Stimulated activated CD4-positive, alpha-beta T cell treated with anti-CD3 and anti-CD28 coated beads, Interleukin-12 subunit alpha, Interleukin-12 subunit beta, amount 100 ng/mL, for 24 hours (primary cell): Measurements from ENCODE around the gene MRTFA.

Source experiments
- DNase-seq, 2 experiments: peaks; one replicate each; pipeline ENCODE4 v3.0.0-alpha.2; 2020; ENCODE audit warnings: low read depth in 2 of 2

The MRTFA gene

GRCh38 chr22:40428796-40429195 lies 207.7 kb downstream of the MRTFA start:
- no peak for DNase-seq

- DNase-seq: no peak
These were observed 209.8 kb downstream of the MRTFA start for GRCh38 chr22:40426594-40427333.

DNA sequence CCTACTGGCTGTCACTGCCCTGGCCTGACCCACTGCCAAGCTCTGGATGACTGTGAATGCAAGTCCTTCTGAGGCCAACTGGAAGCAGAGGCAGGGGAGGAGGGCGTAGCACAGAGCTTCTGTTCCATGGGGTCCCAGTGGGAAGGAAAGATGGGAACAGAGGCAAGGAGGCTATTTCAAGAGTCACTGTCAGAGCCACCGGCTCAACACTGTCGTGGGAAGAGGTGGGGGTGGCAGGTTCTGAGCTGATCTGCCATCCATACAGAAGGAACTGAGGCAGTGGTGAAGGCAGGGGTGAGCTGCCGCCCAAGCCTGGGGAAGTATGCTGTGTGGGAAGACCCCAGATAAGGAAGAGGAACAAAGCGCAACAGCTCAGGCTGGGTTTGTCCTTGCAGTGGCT lies 211.4 kb downstream of the MRTFA start:
- DNase-seq: no peak

- DNase-seq: no peak
These were observed 212.5 kb downstream of the MRTFA start for GRCh38 chr22:40423882-40424640.

GRCh38 chr22:40423310-40423688 lies 213.2 kb downstream of the MRTFA start:
- DNase-seq: no peak

DNA sequence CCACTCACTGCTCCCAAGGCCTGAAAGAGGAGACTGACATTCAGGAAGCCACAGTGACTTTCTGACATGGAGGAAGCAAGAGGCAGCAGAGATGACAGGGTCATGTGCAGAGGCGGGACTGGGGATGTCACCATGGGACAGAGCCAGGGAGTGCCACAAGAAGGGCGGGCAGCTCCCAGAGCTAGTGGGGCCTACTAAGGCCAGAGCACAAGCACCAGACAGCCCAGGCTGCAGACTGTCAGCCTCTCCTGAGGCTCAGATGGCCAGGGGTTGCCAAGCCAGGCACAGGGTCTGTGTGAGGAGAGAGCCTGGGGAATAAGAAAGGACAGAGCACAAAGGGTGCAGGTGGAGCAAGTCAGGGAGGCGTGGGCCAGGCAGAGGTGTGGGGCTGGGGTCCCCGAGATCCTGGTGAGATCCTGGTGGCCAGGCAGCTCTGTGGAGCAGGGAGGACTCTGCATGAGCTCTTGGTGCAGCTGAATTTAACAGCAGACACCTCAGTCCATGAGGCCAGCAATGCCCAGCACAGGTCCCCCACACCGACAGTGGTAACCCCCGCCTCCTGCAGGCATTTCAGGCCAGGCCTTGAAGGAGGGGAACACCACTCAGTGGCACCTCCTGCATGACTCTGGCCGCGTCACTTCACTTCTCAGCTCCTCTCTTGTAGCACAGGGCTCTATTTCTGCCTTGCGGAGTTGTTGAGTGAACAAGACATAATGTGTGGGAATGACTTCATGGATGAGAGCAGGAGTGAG lies 213.8 kb downstream of the MRTFA start:
- DNase-seq: no peak

GRCh38 chr22:40421941-40422340 lies 214.6 kb downstream of the MRTFA start:
- no peak for DNase-seq

GRCh38 chr22:40421082-40421350 lies 215.5 kb downstream of the MRTFA start:
- no peak for DNase-seq

DNA sequence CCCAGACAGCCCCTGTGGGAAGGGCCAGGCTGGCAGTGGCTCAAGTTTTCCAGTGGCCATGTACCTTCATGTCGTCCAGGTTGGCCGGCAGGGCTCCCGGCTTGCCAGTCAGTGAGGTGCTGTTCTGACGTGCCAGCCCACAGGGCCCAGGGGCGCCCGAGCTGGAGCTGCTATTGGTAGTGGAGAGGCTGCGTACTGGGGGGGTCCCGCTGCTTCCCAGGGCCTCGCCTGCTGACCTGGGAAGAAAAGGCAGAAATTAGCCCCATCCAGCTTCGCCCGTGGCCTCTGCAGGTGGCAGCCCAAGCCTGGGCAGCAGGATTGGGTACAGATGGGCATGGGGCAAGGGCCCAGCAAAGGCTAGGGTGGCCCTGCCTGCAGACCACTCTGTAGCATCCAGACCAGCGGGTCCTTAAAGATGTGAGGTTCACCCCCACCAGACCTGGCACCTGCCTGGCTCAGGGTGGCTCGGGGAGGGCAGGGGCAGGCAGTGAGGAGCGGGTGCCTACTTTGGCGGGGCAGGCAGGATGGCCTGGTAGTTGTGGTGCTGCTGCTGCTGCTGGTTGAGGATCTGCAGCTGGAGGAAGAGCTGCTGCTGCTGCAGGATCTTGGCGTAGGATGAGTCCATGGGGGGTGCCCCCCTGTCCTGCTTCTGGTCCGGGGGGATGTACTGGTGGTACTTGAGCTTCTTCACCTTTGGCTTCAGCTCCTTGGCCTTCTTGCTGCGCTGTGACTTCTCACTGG lies 216.0 kb downstream of the MRTFA start:
- DNase-seq: no peak

GRCh38 chr22:40419718-40420117 lies 216.8 kb downstream of the MRTFA start:
- no peak for DNase-seq

GRCh38 chr22:40418366-40419201 lies 217.9 kb downstream of the MRTFA start:
- no peak for DNase-seq

GRCh38 chr22:40417881-40418280 lies 218.6 kb downstream of the MRTFA start:
- no peak for DNase-seq

GRCh38 chr22:40417041-40417440 lies 219.5 kb downstream of the MRTFA start:
- DNase-seq: no peak

DNA sequence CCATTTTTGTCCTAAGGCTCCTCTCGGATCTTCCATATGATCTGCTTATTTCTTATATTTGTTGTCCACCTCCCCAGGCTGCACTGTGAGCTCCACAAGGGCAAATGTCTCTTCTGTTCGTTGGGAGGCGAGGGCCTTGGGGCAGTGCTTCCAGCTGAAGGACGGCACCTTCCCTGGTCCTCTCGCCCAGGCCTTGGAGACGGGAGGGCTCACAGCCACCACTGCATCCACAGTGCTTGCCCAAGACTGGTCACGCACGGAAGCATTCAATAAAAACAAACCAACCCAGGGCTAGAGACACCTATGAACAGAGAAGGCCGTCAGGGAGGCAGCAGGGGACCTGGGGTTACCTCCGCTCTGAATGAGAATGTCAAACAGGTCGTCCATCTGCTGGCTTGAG lies 219.9 kb downstream of the MRTFA start:
- DNase-seq: no peak

DNA sequence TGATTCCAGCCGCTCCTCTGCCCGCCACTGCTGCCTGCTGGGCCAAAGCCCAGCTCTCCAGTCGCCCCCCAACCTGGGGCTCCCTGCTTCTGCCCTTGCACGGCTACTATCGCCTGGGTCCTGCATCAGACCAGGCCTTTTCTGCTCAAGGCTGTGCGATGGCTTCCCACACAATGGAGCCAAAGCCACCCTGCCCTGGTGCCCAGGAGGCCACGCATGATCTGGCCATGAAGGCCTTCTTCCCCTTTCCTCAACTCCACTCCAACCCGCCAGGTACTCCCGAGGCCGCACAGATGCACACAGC lies 220.3 kb downstream of the MRTFA start:
- no peak for DNase-seq

DNA sequence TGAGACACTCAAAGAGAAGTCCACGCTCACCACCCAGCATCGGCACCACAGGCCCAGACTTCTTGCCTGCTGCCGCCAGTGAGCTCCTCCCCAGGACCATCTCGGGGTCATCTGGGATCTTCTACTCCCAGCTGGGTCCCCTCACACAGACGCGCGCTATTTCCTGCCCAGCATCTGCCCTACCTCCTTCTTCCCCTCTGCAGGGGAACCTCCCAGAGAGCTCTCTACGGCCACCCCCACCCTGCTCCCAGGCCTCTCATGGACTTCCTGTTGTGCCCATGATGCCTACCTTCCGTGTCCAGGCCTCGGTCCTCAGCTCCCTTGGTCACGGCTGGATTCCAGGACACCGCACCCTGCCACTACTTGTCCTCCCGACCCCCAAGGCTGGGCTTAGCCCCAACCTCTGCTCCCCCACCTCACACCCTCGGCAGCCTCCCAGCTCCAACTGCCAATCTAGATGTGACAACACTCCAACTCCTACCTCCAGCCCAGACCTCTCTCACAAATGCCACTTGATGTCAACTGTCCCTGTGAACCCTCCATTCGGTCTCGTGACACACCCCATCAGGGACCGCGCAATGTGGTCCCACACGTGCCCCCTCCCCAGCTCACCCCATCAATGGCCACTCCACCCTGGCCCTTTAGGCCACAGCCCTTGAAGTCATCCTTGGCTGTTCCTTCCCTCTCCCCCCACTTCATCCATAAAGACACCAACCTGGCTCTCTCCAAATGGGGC lies 220.8 kb downstream of the MRTFA start:
- DNase-seq: no peak

DNA sequence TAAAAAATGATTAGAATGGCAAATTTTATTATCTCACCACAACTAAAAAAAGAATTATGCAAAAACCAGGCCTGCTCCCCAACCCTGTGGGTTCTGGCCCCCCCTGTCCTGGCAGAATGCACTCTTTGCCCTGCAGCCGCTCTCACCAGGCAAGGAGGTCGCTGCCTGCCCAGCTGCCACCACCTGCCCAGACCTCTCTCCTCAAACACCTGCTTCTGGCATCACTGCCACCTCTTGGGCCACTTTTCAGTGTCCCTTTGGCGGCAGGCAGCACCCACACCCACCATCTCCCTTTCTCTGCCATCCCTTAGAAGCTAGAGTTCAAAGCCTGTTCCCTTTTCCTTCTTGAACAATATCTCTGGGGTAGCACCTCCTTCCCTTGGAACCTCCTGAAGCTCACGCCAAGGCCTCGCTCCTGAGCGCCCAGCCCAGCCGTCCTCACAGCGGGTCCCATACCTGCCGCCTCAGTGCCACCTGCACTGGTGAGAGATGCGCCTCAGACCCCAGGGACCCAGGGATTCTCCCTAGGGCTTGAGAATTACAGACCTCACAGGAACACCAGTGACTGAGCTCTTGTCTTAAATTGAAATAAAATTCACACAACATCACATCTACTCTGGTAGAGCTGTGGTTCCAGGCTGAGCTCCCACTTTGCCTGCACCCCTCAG lies 221.5 kb downstream of the MRTFA start:
- no peak for DNase-seq

- no peak for DNase-seq
These were observed 222.2 kb downstream of the MRTFA start for GRCh38 chr22:40414311-40414710.

GRCh38 chr22:40413873-40414272 lies 222.6 kb downstream of the MRTFA start:
- no peak for DNase-seq

DNA sequence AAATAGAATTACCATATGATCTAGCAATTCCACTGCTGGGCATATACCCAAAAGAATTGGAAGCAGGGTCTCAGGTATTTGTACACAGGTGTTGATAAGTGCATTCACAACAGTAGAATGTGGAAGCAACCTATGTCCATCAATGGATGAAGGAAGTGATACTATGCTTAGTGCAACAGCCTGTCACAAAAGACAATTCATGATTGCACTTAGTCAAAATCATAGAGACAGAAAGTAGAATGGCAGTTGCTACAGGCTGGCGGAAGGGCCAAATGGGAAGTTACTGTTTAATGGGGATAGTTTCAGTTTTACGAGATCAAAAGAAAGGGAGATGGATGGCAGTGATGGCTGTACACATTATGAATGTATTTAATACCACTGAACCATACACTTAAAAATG lies 224.1 kb downstream of the MRTFA start:
- no peak for DNase-seq
